CD14-positive monocyte (primary cell): Measurements from ENCODE around the gene DPPA3. TPM values are rescaled to one million over a fixed set of nuclear protein-coding genes. Genes with fewer than 3 reads are reported as not detected.
A peak's percentile ranks its signal among the peaks of the same experiment; 100 is the strongest.

Experiments
- DNase-seq, 3 donors: peaks; one replicate each; pipeline ENCODE4 v3.0.0-alpha.2; 2011 to 2022
- H2AFZ ChIP-seq: 2 replicates; pipeline ENCODE4 v1.6.0; 2012; ENCODE audit warnings: mild to moderate bottlenecking, low read depth, low read length, inconsistent platforms; ENCODE audit not compliant: insufficient read depth, poor library complexity, severe bottlenecking
- H3K27ac ChIP-seq, 2 donors: 1 replicate in 1 of 2; 2 replicates in 1 of 2; pipeline ENCODE4 v1.5.1; 2012 to 2013; ENCODE audit warnings: low read length in 2 of 2, control low read depth in 1 of 2, inconsistent platforms in 1 of 2, low read depth in 1 of 2, mild to moderate bottlenecking in 1 of 2
- H3K27me3 ChIP-seq, 2 donors: one replicate each; pipeline versions ENCODE4 v1.6.0 to v1.6.1; 2011 to 2013; ENCODE audit warnings: low read length in 2 of 2; ENCODE audit not compliant: control insufficient read depth in 2 of 2, insufficient read depth in 2 of 2
- H3K36me3 ChIP-seq, 2 donors: replicated peaks in 1 of 2; 1 replicate in 1 of 2; 2 replicates in 1 of 2; pipeline versions ENCODE4 v1.5.1 to v1.6.1; 2012 to 2013; ENCODE audit warnings: low read length in 2 of 2, control low read depth in 1 of 2, inconsistent platforms in 1 of 2, mild to moderate bottlenecking in 1 of 2; ENCODE audit not compliant: insufficient read depth in 2 of 2, control insufficient read depth in 1 of 2
- H3K4me1 ChIP-seq, 2 donors: 1 replicate in 1 of 2; 2 replicates in 1 of 2; pipeline versions ENCODE4 v1.5.1 to v1.6.1; 2012 to 2013; ENCODE audit warnings: low read length in 2 of 2, control low read depth in 1 of 2, inconsistent platforms in 1 of 2, mild to moderate bottlenecking in 1 of 2, moderate library complexity in 1 of 2; ENCODE audit not compliant: insufficient read depth in 2 of 2, control insufficient read depth in 1 of 2
- H3K4me2 ChIP-seq: replicated peaks from 2 replicates; pipeline ENCODE3; 2012; ENCODE audit warnings: low read length, moderate library complexity, mild to moderate bottlenecking; ENCODE audit not compliant: poor library complexity, severe bottlenecking; ENCODE audit errors: extremely low read depth
- H3K4me3 ChIP-seq, 3 experiments: fragments of 200-600 bp in 1 of 3; sonication (generic) in 1 of 3; replicated peaks in 1 of 3; 1 replicate in 2 of 3; 2 replicates in 1 of 3; pipeline ENCODE4 v1.5.1; 2011 to 2013; ENCODE audit warnings: low read length in 3 of 3, mild to moderate bottlenecking in 3 of 3, control low read depth in 2 of 3, low read depth in 2 of 3, inconsistent platforms in 1 of 3, moderate library complexity in 1 of 3
- H3K79me2 ChIP-seq: 2 replicates; pipeline ENCODE4 v1.6.0; 2012; ENCODE audit warnings: mild to moderate bottlenecking, control low read depth, inconsistent platforms, low read length, moderate library complexity; ENCODE audit not compliant: insufficient read depth
- H3K9ac ChIP-seq: 2 replicates; pipeline ENCODE4 v1.6.0; 2017; ENCODE audit warnings: low read length, mild to moderate bottlenecking; ENCODE audit not compliant: insufficient read depth, poor library complexity, severe bottlenecking
- H3K9me3 ChIP-seq, 2 donors: replicated peaks in 1 of 2; 1 replicate in 1 of 2; 2 replicates in 1 of 2; pipeline versions ENCODE4 v1.5.1 to v1.6.1; 2012 to 2013; ENCODE audit warnings: low read length in 2 of 2, control low read depth in 1 of 2; ENCODE audit not compliant: control insufficient read depth in 1 of 2, insufficient read depth in 1 of 2
- H4K20me1 ChIP-seq: 2 replicates; pipeline ENCODE4 v1.6.0; 2012; ENCODE audit warnings: mild to moderate bottlenecking, low read length, control low read depth, moderate library complexity; ENCODE audit not compliant: insufficient read depth
- H3K27ac Mint-ChIP-seq, 7 donors: one replicate each; pipeline ENCODE4 v1.8.0; 2020; ENCODE audit warnings: mild to moderate bottlenecking in 7 of 7, mixed read lengths in 7 of 7, moderate library complexity in 6 of 7, inconsistent platforms in 2 of 7
- H3K27me3 Mint-ChIP-seq, 3 donors: one replicate each; pipeline ENCODE4 v1.8.0; 2021 to 2022; ENCODE audit warnings: low read depth in 3 of 3, mild to moderate bottlenecking in 3 of 3, mixed read lengths in 3 of 3, moderate library complexity in 3 of 3, inconsistent platforms in 1 of 3
- H3K36me3 Mint-ChIP-seq, 2 donors: one replicate each; pipeline ENCODE4 v1.8.0; 2020; ENCODE audit warnings: mixed read lengths in 2 of 2, inconsistent platforms in 1 of 2, mild to moderate bottlenecking in 1 of 2
- H3K4me1 Mint-ChIP-seq: one replicate; pipeline ENCODE4 v1.8.0; 2020; ENCODE audit warnings: mild to moderate bottlenecking, mixed read lengths
- H3K4me3 Mint-ChIP-seq, 2 donors: one replicate each; pipeline ENCODE4 v1.8.0; 2020; ENCODE audit warnings: mild to moderate bottlenecking in 2 of 2, mixed read lengths in 2 of 2, moderate library complexity in 1 of 2
- H3K9me3 Mint-ChIP-seq, 7 donors: one replicate each; pipeline ENCODE4 v1.8.0; 2020 to 2022; ENCODE audit warnings: mixed read lengths in 7 of 7, mild to moderate bottlenecking in 6 of 7, moderate library complexity in 6 of 7, inconsistent platforms in 2 of 7
- CTCF ChIP-seq: fragments of 200-600 bp; IDR thresholded peaks from one replicate; pipeline ENCODE4 v1.8.0; 2022; ENCODE audit warnings: antibody characterized with exemption, mild to moderate bottlenecking
- WGBS: methylation state at CpG from one replicate; pipeline ENCODE4 v1.1.5; 2013; ENCODE audit warnings: missing lambda C conversion rate; ENCODE audit not compliant: insufficient coverage; 5-methylcytosine and 5-hydroxymethylcytosine counted together
- intact Hi-C, 2 donors: fragments of 100-400 bp; cut with micrococcal nuclease; formaldehyde crosslinking; loops; one replicate each; pipeline versions ENCODE4 v1.15.0 to v1.15.1; 2023
- polyA plus RNA-seq, 3 donors: library from polyadenylated mRNA; depleted of rRNA in 1 of 3; unstranded in 2 of 3; stranded (reverse) in 1 of 3; fragments of 300-500 nt in 2 of 3; fragments of >200 nt in 1 of 3; fragmentation: Illumina TruSeq in 2 of 3; gene quantifications; 1 replicate in 2 of 3; 2 replicates in 1 of 3; pipeline ENCODE4 v1.2.3, GENCODE V29; 2012 to 2021

Gene DPPA3
- polyA plus RNA-seq, 3 donors, result not detected

- no peak overlapping the region for H3K4me3 ChIP-seq
- H3K36me3 Mint-ChIP-seq, result no peaks in the 10 kb centered on the region
- no CpG with 5 or more reads among the region's 5 CpGs for WGBS
- intact Hi-C loops, result no loop called here
- H3K79me2 ChIP-seq, result no peaks in the 10 kb centered on the region
- H3K9me3 Mint-ChIP-seq, result no peaks in the 10 kb centered on the region
- no peaks in the 10 kb centered on the region for H3K27me3 ChIP-seq
- H3K4me2 ChIP-seq, result no peak overlapping the region
- TF ChIP-seq CTCF, result no peak
- H3K36me3 ChIP-seq, result no peaks in the 10 kb centered on the region
- no peak overlapping the region for H3K9ac ChIP-seq
- H3K27ac ChIP-seq, result no peak overlapping the region
- no peaks in the 10 kb centered on the region for H3K4me1 ChIP-seq
- no peak overlapping the region for H2AFZ ChIP-seq
- H4K20me1 ChIP-seq, result no peaks in the 10 kb centered on the region
- peaks cover 0 to 5% (median 0%) of the 10 kb centered on the region in 3 donors for H3K27me3 Mint-ChIP-seq
- no peak overlapping the region for H3K4me3 Mint-ChIP-seq
- no peaks in the 10 kb centered on the region for H3K9me3 ChIP-seq
- DNase-seq, result no peak
- H3K4me1 Mint-ChIP-seq, result peaks cover 3% of the 10 kb centered on the region
- no peak overlapping the region for H3K27ac Mint-ChIP-seq
Measured at GRCh38 chr12:7666595-7666994, 44.6 kb upstream of the DPPA3 start.

- intact Hi-C loops, result no loop called here
- no peaks in the 10 kb centered on the region for H3K9me3 Mint-ChIP-seq
- no peak overlapping the region for H2AFZ ChIP-seq
- no peak overlapping the region for H3K4me2 ChIP-seq
- no peak overlapping the region for H3K9ac ChIP-seq
- no peaks in the 10 kb centered on the region for H3K79me2 ChIP-seq
- no peaks in the 10 kb centered on the region for H3K4me1 ChIP-seq
- no peaks in the 10 kb centered on the region for H3K36me3 ChIP-seq
- H3K27ac ChIP-seq, result no peak overlapping the region
- H4K20me1 ChIP-seq, result no peaks in the 10 kb centered on the region
- no peaks in the 10 kb centered on the region for H3K36me3 Mint-ChIP-seq
- WGBS, result 33% methylated on average over 2 of the region's 4 CpGs
- H3K27me3 ChIP-seq, result no peaks in the 10 kb centered on the region
- peaks cover 0 to 5% (median 0%) of the 10 kb centered on the region in 3 donors for H3K27me3 Mint-ChIP-seq
- H3K4me1 Mint-ChIP-seq, result peaks cover 3% of the 10 kb centered on the region
- TF ChIP-seq CTCF, result peak; percentile 46
- no peaks in the 10 kb centered on the region for H3K9me3 ChIP-seq
- H3K4me3 Mint-ChIP-seq, result no peak overlapping the region
- peak overlapping the region in 2 of 7 donors; percentile 20 to 53 for H3K27ac Mint-ChIP-seq
- peak in 2 of 3 donors; percentile 10 to 29 for DNase-seq
- H3K4me3 ChIP-seq, result no peak overlapping the region
Measured at GRCh38 chr12:7667125-7667524, 44.1 kb upstream of the DPPA3 start.
